ENCODE measurements around the gene DGKB. TPM values are rescaled to one million over a fixed set of nuclear protein-coding genes. Genes with fewer than 3 reads are reported as not detected.

The DGKB gene
- total RNA-seq, 2 donors from 2014 or later: 0.52 TPM; not detected in 1

DNA sequence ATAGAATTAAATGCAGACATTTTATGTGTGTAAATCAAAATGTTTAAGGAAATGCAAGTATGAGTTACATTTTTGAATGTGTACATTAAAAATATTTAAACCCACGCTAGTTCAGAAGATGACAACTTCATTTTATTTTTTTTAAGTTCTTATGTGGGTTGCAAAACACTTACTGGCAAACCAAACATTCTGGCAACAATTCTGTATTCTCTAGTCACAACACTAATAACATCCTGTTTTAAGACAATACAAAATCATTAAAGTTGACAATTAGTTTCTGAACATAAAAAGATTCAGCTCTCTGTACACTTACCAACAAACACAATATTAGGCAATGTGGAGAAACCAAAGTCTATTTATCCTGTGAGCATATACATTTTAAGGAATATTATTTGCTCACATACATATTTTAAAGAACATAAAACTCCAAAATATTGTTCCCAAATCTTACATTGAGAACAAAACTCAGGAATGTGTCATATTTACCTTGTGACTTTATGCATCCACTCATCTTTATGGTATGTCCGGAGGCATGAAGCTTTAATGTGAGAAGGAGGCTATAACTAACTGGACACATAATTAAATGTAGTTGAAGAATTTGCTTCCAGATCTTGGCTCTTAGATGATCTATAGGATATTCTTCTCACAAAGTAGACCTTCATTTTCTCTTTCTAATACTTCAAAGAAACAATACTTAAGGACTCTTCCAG, 134.7 kb downstream of the DGKB start:
- H3K27me3 ChIP-seq: no peaks in the 10 kb centered on the region
- no peak overlapping the region for H3K27ac ChIP-seq
- DNase-seq (no peak), ATAC-seq (no peak)
- no peaks in the 10 kb centered on the region for H3K36me3 ChIP-seq (replicated peaks in 1 of 2; ENCODE audit: insufficient read depth in 1 of 2, low read depth in 2 of 2)
- TF ChIP-seq, protein P1, sequence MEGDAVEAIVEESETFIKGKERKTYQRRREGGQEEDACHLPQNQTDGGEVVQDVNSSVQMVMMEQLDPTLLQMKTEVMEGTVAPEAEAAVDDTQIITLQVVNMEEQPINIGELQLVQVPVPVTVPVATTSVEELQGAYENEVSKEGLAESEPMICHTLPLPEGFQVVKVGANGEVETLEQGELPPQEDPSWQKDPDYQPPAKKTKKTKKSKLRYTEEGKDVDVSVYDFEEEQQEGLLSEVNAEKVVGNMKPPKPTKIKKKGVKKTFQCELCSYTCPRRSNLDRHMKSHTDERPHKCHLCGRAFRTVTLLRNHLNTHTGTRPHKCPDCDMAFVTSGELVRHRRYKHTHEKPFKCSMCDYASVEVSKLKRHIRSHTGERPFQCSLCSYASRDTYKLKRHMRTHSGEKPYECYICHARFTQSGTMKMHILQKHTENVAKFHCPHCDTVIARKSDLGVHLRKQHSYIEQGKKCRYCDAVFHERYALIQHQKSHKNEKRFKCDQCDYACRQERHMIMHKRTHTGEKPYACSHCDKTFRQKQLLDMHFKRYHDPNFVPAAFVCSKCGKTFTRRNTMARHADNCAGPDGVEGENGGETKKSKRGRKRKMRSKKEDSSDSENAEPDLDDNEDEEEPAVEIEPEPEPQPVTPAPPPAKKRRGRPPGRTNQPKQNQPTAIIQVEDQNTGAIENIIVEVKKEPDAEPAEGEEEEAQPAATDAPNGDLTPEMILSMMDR (IDR thresholded peaks at IDR 0.05): no peak
- TF ChIP-seq POLR2A (IDR thresholded peaks at IDR 0.05): no peak
- WGBS, 2 donors: 88 to 90% methylated on average over 2 of the region's 2 CpGs
- intact Hi-C loops (cut with DNase I): no loop called here
- no peaks in the 10 kb centered on the region for H3K9me3 ChIP-seq
- H3K4me1 ChIP-seq: no peaks in the 10 kb centered on the region
- no peak overlapping the region for H3K4me3 ChIP-seq

DNA sequence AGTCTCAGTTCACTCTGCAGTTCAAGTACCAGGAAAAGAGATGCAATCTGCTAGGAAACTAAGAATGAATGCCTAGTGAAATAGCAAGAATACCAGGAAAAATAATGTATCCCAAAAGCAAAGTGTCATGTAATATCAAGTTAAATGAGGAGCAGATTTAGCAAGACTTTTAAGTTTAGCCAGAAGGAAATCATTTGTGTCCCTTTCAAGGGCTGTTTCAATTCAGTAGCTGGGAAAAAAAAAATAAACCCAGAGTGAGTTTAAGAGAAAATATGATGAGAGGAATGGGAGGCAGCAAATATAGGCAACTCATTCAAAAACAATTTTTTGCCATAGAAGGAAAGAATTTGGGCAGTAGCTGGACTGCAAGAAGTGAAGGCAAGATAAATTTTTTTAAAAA, 135.8 kb downstream of the DGKB start:
- no peaks in the 10 kb centered on the region for H3K27me3 ChIP-seq
- intact Hi-C loops (cut with DNase I): no loop called here
- no peaks in the 10 kb centered on the region for H3K9me3 ChIP-seq

DNA sequence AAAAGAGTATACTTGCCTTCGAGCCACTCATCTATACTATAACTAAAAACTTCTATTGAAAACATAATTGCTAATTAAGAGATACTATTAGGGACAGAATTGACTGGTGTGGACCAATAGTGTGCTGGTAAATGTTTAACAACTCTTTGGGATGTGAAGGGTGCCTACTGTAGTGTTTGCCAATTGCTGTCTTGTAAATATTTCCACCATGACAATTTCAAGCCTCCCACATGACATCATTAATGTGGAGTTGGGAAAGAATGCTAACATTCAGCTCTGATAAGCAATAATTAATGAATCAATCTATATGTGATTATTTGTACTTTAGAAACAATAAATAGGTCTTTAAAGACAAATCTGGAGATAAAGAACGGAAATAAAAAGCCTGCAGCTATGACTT, 136.8 kb downstream of the DGKB start:
- Histone ChIP-seq H3K9me3 (no peaks in the 10 kb centered on the region), H3K27ac (no peak overlapping the region), H3K4me3 (no peak overlapping the region), H3K27me3 (no peaks in the 10 kb centered on the region), H3K4me1 (no peaks in the 10 kb centered on the region), H3K36me3 (replicated peaks in 1 of 2; ENCODE audit: insufficient read depth in 1 of 2, low read depth in 2 of 2) (no peaks in the 10 kb centered on the region)
- 47 to 55% methylated on average over 2 of the region's 2 CpGs for WGBS, 2 donors
- DNase-seq (no peak), ATAC-seq (no peak)
- intact Hi-C loops (cut with DNase I): no loop called here
- no peak for TF ChIP-seq POLR2A (IDR thresholded peaks at IDR 0.05)
- TF ChIP-seq, protein P1 (IDR thresholded peaks at IDR 0.05): no peak

More for the DNA sequence above, 135.8 kb downstream of the DGKB start:
- Histone ChIP-seq H3K4me1 (no peaks in the 10 kb centered on the region), H3K4me3 (no peak overlapping the region), H3K27ac (no peak overlapping the region), H3K36me3 (replicated peaks in 1 of 2; ENCODE audit: insufficient read depth in 1 of 2, low read depth in 2 of 2) (no peaks in the 10 kb centered on the region)
- DNase-seq (no peak), ATAC-seq (no peak)
- TF ChIP-seq, protein P1 (IDR thresholded peaks at IDR 0.05): no peak
- TF ChIP-seq POLR2A (IDR thresholded peaks at IDR 0.05): no peak

DNA sequence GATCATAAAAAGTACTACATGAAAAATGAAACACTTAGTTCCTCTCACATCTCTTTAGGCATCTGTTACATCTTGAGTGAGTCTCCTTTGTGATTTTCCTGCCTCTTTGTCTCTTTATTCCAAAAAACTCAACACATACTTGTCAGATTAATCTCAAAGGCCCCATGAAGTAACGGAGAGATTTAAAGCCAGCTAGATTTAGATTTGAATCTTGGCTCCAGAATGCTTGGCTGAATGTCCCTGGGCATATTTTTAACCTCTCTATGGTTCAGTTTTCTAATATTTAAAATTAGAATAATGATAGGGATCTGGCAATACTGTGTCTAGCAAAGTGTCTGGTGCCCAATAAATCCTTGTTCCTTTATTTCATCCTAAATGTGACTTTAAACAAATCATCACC, 140.0 kb downstream of the DGKB start:
- H3K4me3 ChIP-seq: no peak overlapping the region
- no peak for ATAC-seq
- no peaks in the 10 kb centered on the region for H3K4me1 ChIP-seq
- H3K27me3 ChIP-seq: no peaks in the 10 kb centered on the region
- TF ChIP-seq, protein P1 (IDR thresholded peaks at IDR 0.05): no peak
- TF ChIP-seq POLR2A (IDR thresholded peaks at IDR 0.05): no peak
- no peak overlapping the region for H3K27ac ChIP-seq
- intact Hi-C loops (cut with DNase I): no loop called here
- no peaks in the 10 kb centered on the region for H3K36me3 ChIP-seq (replicated peaks in 1 of 2; ENCODE audit: insufficient read depth in 1 of 2, low read depth in 2 of 2)
- no peaks in the 10 kb centered on the region for H3K9me3 ChIP-seq
- WGBS, 2 donors: 28 to 36% methylated on average over 1 of the region's 1 CpG
- DNase-seq: no peak

Measured in body of pancreas (tissue), 4 donors.